ENCODE results near the gene LSAMP.

LSAMP gene

DNA sequence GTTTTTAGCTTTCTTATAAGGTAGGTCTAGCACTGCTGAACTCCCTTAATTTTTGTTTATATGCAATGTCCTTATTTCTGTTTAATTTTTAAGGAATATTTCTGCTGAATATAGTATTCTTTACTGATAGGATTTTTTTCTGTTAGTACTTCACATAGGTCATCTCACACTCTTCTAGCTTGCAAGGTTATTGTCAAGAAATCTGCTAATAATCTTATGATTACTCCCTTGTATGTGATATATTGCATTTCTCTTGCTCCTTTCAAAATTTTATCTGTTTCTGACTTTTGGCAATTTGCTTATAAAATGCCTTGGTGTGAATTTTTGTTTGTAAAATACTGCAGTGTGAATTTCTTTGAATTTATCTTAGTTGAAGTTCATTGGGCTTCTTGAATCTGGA, 523.6 kb downstream of the LSAMP start:
- Histone ChIP-seq H3K4me1 (ENCODE audit: control insufficient read depth, low read depth, low read length) (no peaks in the 10 kb centered on the region), H3K27ac (ENCODE audit: low read length) (no peak overlapping the region), H3K9me3 (ENCODE audit: control insufficient read depth, low read depth, low read length) (no peaks in the 10 kb centered on the region), H3K36me3 (ENCODE audit: control insufficient read depth, low read depth, low read length) (no peaks in the 10 kb centered on the region), H3K27me3 (ENCODE audit: control insufficient read depth, insufficient read depth, low read length) (no peaks in the 10 kb centered on the region), H3K4me3 (ENCODE audit: low read length) (no peak overlapping the region), H3K9ac (ENCODE audit: low read length) (no peak overlapping the region)

GRCh38 chr3:115918900-115919299, 526.4 kb downstream of the LSAMP start:
- H3K9ac ChIP-seq (ENCODE audit: low read length) = no peak overlapping the region
- no peak overlapping the region for H3K4me3 ChIP-seq (ENCODE audit: low read length)
- no peak overlapping the region for H3K27ac ChIP-seq (ENCODE audit: low read length)
- H3K4me1 ChIP-seq (ENCODE audit: control insufficient read depth, low read depth, low read length) = peaks cover 4% of the 10 kb centered on the region
- H3K9me3 ChIP-seq (ENCODE audit: control insufficient read depth, low read depth, low read length) = no peaks in the 10 kb centered on the region
- no peaks in the 10 kb centered on the region for H3K36me3 ChIP-seq (ENCODE audit: control insufficient read depth, low read depth, low read length)
- H3K27me3 ChIP-seq (ENCODE audit: control insufficient read depth, insufficient read depth, low read length) = no peaks in the 10 kb centered on the region

GRCh38 chr3:115916866-115917265, 528.4 kb downstream of the LSAMP start:
- Histone ChIP-seq H3K4me1 (ENCODE audit: control insufficient read depth, low read depth, low read length) (peaks cover 4% of the 10 kb centered on the region), H3K9me3 (ENCODE audit: control insufficient read depth, low read depth, low read length) (no peaks in the 10 kb centered on the region), H3K4me3 (ENCODE audit: low read length) (no peak overlapping the region), H3K27me3 (ENCODE audit: control insufficient read depth, insufficient read depth, low read length) (no peaks in the 10 kb centered on the region), H3K9ac (ENCODE audit: low read length) (no peak overlapping the region), H3K27ac (ENCODE audit: low read length) (no peak overlapping the region), H3K36me3 (ENCODE audit: control insufficient read depth, low read depth, low read length) (no peaks in the 10 kb centered on the region)

DNA sequence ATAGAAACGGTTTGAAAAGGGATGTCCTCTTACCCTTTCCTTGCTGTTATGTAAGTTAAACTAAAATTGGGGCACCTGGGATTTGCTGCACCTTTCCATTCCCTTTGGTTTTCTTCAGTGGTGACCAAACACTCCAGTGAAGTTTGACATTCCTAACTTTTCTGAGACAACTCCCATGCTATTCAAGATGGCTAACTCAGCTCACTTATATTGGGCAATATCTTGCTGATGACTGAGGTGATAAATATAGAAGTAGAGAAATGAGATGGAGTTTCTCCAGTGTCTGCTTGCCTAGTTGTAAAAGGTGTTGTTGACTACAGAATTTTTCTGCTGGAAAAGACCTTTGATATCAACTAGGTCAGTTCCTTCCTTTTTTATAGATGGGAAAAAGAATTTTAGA, 530.2 kb downstream of the LSAMP start:
- H3K9ac ChIP-seq (ENCODE audit: low read length) = no peak overlapping the region
- H3K36me3 ChIP-seq (ENCODE audit: control insufficient read depth, low read depth, low read length) = no peaks in the 10 kb centered on the region
- H3K4me1 ChIP-seq (ENCODE audit: control insufficient read depth, low read depth, low read length) = peaks cover 4% of the 10 kb centered on the region
- H3K27ac ChIP-seq (ENCODE audit: low read length) = no peak overlapping the region
- no peaks in the 10 kb centered on the region for H3K27me3 ChIP-seq (ENCODE audit: control insufficient read depth, insufficient read depth, low read length)
- H3K4me3 ChIP-seq (ENCODE audit: low read length) = no peak overlapping the region
- no peaks in the 10 kb centered on the region for H3K9me3 ChIP-seq (ENCODE audit: control insufficient read depth, low read depth, low read length)

GRCh38 chr3:115913069-115913686, 532.1 kb downstream of the LSAMP start:
- no peak overlapping the region for H3K9ac ChIP-seq (ENCODE audit: low read length)

DNA sequence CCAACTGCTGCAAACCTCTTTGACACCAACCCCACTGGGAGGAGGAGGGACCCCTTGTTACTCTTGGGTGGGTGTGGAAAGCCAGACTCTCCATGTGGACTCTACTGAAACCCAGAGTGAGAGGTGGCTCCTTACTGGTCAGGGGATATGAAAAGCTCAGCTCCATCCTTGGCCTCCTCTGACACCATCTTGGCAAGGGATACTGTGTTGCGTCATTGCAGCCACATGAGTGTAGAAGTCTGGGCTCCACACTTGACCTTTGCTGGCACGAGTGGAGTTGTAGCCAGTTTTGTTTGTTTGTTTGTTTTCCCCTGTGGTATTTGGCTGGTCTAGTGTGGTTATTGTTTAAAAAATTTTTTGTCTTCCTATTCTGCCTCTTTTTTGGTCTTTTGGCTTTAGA, 532.9 kb downstream of the LSAMP start:
- Histone ChIP-seq H3K27ac (ENCODE audit: low read length) (no peak overlapping the region), H3K9ac (ENCODE audit: low read length) (no peak overlapping the region), H3K36me3 (ENCODE audit: control insufficient read depth, low read depth, low read length) (no peaks in the 10 kb centered on the region), H3K4me1 (ENCODE audit: control insufficient read depth, low read depth, low read length) (peaks cover 4% of the 10 kb centered on the region), H3K4me3 (ENCODE audit: low read length) (no peak overlapping the region), H3K9me3 (ENCODE audit: control insufficient read depth, low read depth, low read length) (no peaks in the 10 kb centered on the region), H3K27me3 (ENCODE audit: control insufficient read depth, insufficient read depth, low read length) (no peaks in the 10 kb centered on the region)

More at GRCh38 chr3:115913069-115913686, 532.1 kb downstream of the LSAMP start:
- H3K36me3 ChIP-seq (ENCODE audit: control insufficient read depth, low read depth, low read length) = no peaks in the 10 kb centered on the region
- no peak overlapping the region for H3K27ac ChIP-seq (ENCODE audit: low read length)
- no peaks in the 10 kb centered on the region for H3K9me3 ChIP-seq (ENCODE audit: control insufficient read depth, low read depth, low read length)
- no peaks in the 10 kb centered on the region for H3K27me3 ChIP-seq (ENCODE audit: control insufficient read depth, insufficient read depth, low read length)
- H3K4me1 ChIP-seq (ENCODE audit: control insufficient read depth, low read depth, low read length) = peaks cover 4% of the 10 kb centered on the region
- no peak overlapping the region for H3K4me3 ChIP-seq (ENCODE audit: low read length)

DNA sequence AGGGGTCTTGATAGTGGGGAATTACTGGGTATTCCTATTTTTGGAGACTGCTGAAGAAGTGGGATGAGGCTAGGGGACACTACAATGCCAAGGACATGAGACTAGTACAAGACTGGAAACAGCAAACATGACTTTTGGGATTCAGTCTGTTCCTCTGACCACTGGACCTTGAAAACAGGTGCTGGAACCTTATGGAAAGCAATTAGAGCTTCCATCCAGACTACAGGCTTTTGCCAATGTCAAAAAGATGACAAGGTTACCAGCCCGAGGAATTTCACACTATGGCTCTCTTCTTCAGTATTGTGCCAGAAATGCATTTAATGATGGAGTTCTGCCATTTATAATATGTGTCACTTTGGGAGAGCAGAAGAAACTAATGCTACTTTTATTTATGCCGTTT, 539.4 kb downstream of the LSAMP start:
- no peaks in the 10 kb centered on the region for H3K9me3 ChIP-seq (ENCODE audit: control insufficient read depth, low read depth, low read length)
- H3K4me1 ChIP-seq (ENCODE audit: control insufficient read depth, low read depth, low read length) = no peaks in the 10 kb centered on the region
- H3K36me3 ChIP-seq (ENCODE audit: control insufficient read depth, low read depth, low read length) = no peaks in the 10 kb centered on the region
- H3K4me3 ChIP-seq (ENCODE audit: low read length) = no peak overlapping the region
- H3K27me3 ChIP-seq (ENCODE audit: control insufficient read depth, insufficient read depth, low read length) = no peaks in the 10 kb centered on the region
- H3K27ac ChIP-seq (ENCODE audit: low read length) = no peak overlapping the region
- H3K9ac ChIP-seq (ENCODE audit: low read length) = no peak overlapping the region

DNA sequence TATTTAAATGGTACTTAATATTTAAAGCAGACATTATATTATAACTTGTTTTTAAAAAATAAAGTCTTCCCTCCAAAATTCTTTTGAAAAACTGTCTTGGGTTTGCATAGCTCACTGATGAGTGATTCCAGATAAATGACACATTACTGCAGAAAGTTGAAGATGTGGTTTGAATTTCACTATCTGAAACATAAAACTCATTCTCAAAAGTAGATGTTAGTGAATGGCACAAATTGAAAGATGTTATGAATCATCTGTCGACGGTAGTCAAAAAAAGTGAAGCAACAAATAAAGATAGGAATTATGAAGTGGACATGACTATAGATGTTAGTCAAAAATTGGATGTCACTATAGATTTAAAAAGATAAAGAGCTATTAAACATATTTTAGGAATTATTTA, 541.4 kb downstream of the LSAMP start:
- Histone ChIP-seq H3K9ac (ENCODE audit: low read length) (no peak overlapping the region), H3K4me3 (ENCODE audit: low read length) (no peak overlapping the region), H3K27ac (ENCODE audit: low read length) (no peak overlapping the region), H3K9me3 (ENCODE audit: control insufficient read depth, low read depth, low read length) (no peaks in the 10 kb centered on the region), H3K4me1 (ENCODE audit: control insufficient read depth, low read depth, low read length) (peaks cover 8% of the 10 kb centered on the region), H3K27me3 (ENCODE audit: control insufficient read depth, insufficient read depth, low read length) (no peaks in the 10 kb centered on the region), H3K36me3 (ENCODE audit: control insufficient read depth, low read depth, low read length) (no peaks in the 10 kb centered on the region)

DNA sequence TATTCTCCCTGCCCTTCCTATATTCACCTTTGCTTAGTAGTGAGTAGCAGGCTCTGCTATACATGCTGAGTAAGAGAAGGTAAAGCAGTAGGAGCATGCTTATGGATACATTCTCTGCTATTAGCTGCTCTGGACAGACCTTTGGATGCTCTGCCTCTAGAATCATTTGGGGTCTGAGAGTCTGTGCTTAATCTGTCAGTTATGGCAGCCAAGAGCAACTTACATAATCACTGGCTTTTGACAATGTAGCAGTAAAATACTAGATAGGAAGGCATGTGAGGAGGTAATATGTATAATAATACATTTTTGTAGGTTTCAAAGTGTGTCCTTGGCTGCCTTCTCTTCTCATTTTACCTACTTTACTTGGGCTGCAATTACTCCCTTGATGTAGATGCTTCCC, 544.3 kb downstream of the LSAMP start:
- Histone ChIP-seq H3K27ac (ENCODE audit: low read length) (no peak overlapping the region), H3K9me3 (ENCODE audit: control insufficient read depth, low read depth, low read length) (no peaks in the 10 kb centered on the region), H3K27me3 (ENCODE audit: control insufficient read depth, insufficient read depth, low read length) (no peaks in the 10 kb centered on the region), H3K4me3 (ENCODE audit: low read length) (no peak overlapping the region), H3K4me1 (ENCODE audit: control insufficient read depth, low read depth, low read length) (peaks cover 15% of the 10 kb centered on the region), H3K9ac (ENCODE audit: low read length) (no peak overlapping the region), H3K36me3 (ENCODE audit: control insufficient read depth, low read depth, low read length) (no peaks in the 10 kb centered on the region)

- H3K36me3 ChIP-seq (ENCODE audit: control insufficient read depth, low read depth, low read length) = no peaks in the 10 kb centered on the region
Measured at GRCh38 chr3:115899535-115899934, 545.8 kb downstream of the LSAMP start.

DNA sequence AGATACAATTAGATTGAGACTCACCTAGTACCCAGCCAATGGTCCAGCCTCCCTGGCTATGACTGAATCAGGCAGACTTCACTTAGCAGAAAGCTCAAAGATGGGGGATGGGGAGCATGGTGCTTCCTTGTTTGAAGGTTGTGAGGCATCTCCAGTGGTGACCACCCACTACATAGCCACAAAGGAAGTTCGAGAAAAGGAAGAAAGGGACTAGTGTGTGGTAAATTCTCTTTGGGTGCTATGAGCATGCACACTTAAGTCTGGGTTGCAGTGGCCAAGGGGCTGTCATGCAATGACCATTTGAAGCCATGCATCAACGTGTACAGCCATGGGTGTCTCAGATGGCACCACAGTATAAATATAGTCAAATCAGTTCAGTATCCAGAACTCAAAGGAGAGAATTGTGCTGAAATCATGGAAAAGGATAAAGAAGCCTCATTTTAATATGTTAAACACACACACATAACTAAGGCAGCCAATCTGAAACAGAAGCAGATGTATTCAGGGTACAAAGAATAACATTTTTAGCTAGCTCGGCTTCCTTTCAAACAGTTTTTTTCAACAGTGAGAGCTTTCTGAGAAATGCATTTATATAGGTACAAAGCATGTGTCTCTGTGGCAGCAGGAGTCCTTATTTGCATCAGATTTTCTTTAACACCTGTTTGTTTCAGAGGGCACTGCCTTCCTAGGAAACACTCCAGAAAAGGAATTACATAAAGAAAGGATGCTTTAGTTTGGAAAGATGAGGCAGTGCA, 546.5 kb downstream of the LSAMP start:
- H3K4me1 ChIP-seq (ENCODE audit: control insufficient read depth, low read depth, low read length) = peaks cover 15% of the 10 kb centered on the region
- H3K4me3 ChIP-seq (ENCODE audit: low read length) = no peak overlapping the region
- H3K36me3 ChIP-seq (ENCODE audit: control insufficient read depth, low read depth, low read length) = no peaks in the 10 kb centered on the region
- no peak overlapping the region for H3K27ac ChIP-seq (ENCODE audit: low read length)
- H3K9me3 ChIP-seq (ENCODE audit: control insufficient read depth, low read depth, low read length) = no peaks in the 10 kb centered on the region
- H3K9ac ChIP-seq (ENCODE audit: low read length) = no peak overlapping the region
- no peaks in the 10 kb centered on the region for H3K27me3 ChIP-seq (ENCODE audit: control insufficient read depth, insufficient read depth, low read length)

More at GRCh38 chr3:115899535-115899934, 545.8 kb downstream of the LSAMP start:
- no peak overlapping the region for H3K4me3 ChIP-seq (ENCODE audit: low read length)
- H3K27me3 ChIP-seq (ENCODE audit: control insufficient read depth, insufficient read depth, low read length) = no peaks in the 10 kb centered on the region
- peaks cover 15% of the 10 kb centered on the region for H3K4me1 ChIP-seq (ENCODE audit: control insufficient read depth, low read depth, low read length)
- no peak overlapping the region for H3K27ac ChIP-seq (ENCODE audit: low read length)
- no peaks in the 10 kb centered on the region for H3K9me3 ChIP-seq (ENCODE audit: control insufficient read depth, low read depth, low read length)
- H3K9ac ChIP-seq (ENCODE audit: low read length) = no peak overlapping the region
